NCI-H2227 treated with DMSO at 0.1 percent for 48 hours (cell line): ENCODE data around the gene RNF125.
"Not testable (repeated sequence)": the region's sequence is repeated elsewhere in the genome, so short reads cannot be mapped to it uniquely, and the experiment has no call there.

ENCODE experiments used
- DNase-seq: peaks from one replicate; lab custom pipeline; 2025; lab: John Stamatoyannopoulos, UW

Gene RNF125

GRCh38 chr18:32025744-32026143 lies 7.1 kb downstream of the RNF125 start:
- DNase-seq, result no peak

- no peak for DNase-seq
These were observed 8.0 kb downstream of the RNF125 start for GRCh38 chr18:32026491-32027086.

- no peak for DNase-seq
These were observed 10.9 kb downstream of the RNF125 start for GRCh38 chr18:32029558-32029957.

GRCh38 chr18:32032609-32033008 lies 14.0 kb downstream of the RNF125 start:
- DNase-seq, result no peak

GRCh38 chr18:32036506-32037180 lies 18.0 kb downstream of the RNF125 start:
- no peak for DNase-seq

- DNase-seq, result no peak
These were observed 19.0 kb downstream of the RNF125 start for GRCh38 chr18:32037616-32038015.

GRCh38 chr18:32040936-32041335 lies 22.3 kb downstream of the RNF125 start:
- DNase-seq, result no peak

- no peak for DNase-seq
These were observed 23.7 kb downstream of the RNF125 start for GRCh38 chr18:32042337-32042736.

- no peak for DNase-seq
These were observed 30.0 kb downstream of the RNF125 start for GRCh38 chr18:32048507-32049091.

GRCh38 chr18:32049393-32050171 lies 31.0 kb downstream of the RNF125 start:
- no peak for DNase-seq

GRCh38 chr18:32056613-32057358 lies 38.2 kb downstream of the RNF125 start:
- DNase-seq, result peak; percentile 14

- DNase-seq, result no peak
These were observed 39.1 kb downstream of the RNF125 start for GRCh38 chr18:32057624-32058165.

- DNase-seq, result no peak
These were observed 41.4 kb downstream of the RNF125 start for GRCh38 chr18:32060026-32060425.

GRCh38 chr18:32067375-32068167 lies 48.9 kb downstream of the RNF125 start:
- no peak for DNase-seq

- no peak for DNase-seq
These were observed 53.7 kb downstream of the RNF125 start for GRCh38 chr18:32072321-32072720.

- no peak for DNase-seq
These were observed 55.6 kb downstream of the RNF125 start for GRCh38 chr18:32074206-32074605.

- DNase-seq, result no peak
These were observed 60.2 kb downstream of the RNF125 start for GRCh38 chr18:32078845-32079244.

- no peak for DNase-seq
These were observed 63.3 kb downstream of the RNF125 start for GRCh38 chr18:32081881-32082280.

GRCh38 chr18:32083781-32084180 lies 65.2 kb downstream of the RNF125 start:
- no peak for DNase-seq

- no peak for DNase-seq
These were observed 68.3 kb downstream of the RNF125 start for GRCh38 chr18:32086881-32087280.

GRCh38 chr18:32090831-32091230 lies 72.2 kb downstream of the RNF125 start:
- DNase-seq, result not testable (repeated sequence)
